GM19035 (cell line): ENCODE measurements around the gene SCAPER.

Experiments
- ATAC-seq: cut with Tn5 transposase; IDR thresholded peaks from one replicate; pipeline ENCODE4 v1.9.1; 2021; ENCODE audit not compliant: unreplicated experiment

Gene SCAPER

GRCh38 chr15:76341366-76342057 lies 563.6 kb downstream of the SCAPER start:
- ATAC-seq, result no peak

- no peak for ATAC-seq
These were observed 564.3 kb downstream of the SCAPER start for GRCh38 chr15:76340803-76341365.

- no peak for ATAC-seq
These were observed 564.8 kb downstream of the SCAPER start for GRCh38 chr15:76340198-76340802.

- no peak for ATAC-seq
These were observed 565.6 kb downstream of the SCAPER start for GRCh38 chr15:76339305-76340197.

- ATAC-seq, result no peak
These were observed 566.4 kb downstream of the SCAPER start for GRCh38 chr15:76338486-76339304.

- ATAC-seq, result no peak
These were observed 567.2 kb downstream of the SCAPER start for GRCh38 chr15:76337696-76338485.

GRCh38 chr15:76337059-76337695 lies 568.0 kb downstream of the SCAPER start:
- no peak for ATAC-seq

- ATAC-seq, result peak; percentile 56
These were observed 568.7 kb downstream of the SCAPER start, which contains the start of gene ISL2 for GRCh38 chr15:76336254-76337058. ISL2 (plus strand) TSS chr15:76336773; CDS start chr15:76336884, 111 bp downstream.

GRCh38 chr15:76335307-76336253 lies 569.6 kb downstream of the SCAPER start:
- ATAC-seq, result peak; percentile 25

- no peak for ATAC-seq
These were observed 570.5 kb downstream of the SCAPER start for GRCh38 chr15:76334438-76335306.

GRCh38 chr15:76333720-76334437 lies 571.3 kb downstream of the SCAPER start:
- ATAC-seq, result no peak

- no peak for ATAC-seq
These were observed 571.8 kb downstream of the SCAPER start for GRCh38 chr15:76333309-76333708.

- ATAC-seq, result no peak
These were observed 572.3 kb downstream of the SCAPER start for GRCh38 chr15:76332796-76333195.

GRCh38 chr15:76330080-76330680 lies 575.0 kb downstream of the SCAPER start:
- ATAC-seq, result no peak

- ATAC-seq, result no peak
These were observed 576.2 kb downstream of the SCAPER start for GRCh38 chr15:76328958-76329357.
